GM19351 (cell line): ENCODE data around the gene MACROD2.

ENCODE experiments used
- ATAC-seq: cut with Tn5 transposase; IDR thresholded peaks from one replicate; pipeline ENCODE4 v1.9.1; 2021; ENCODE audit warnings: mild to moderate bottlenecking, moderate library complexity; ENCODE audit not compliant: unreplicated experiment

The MACROD2 gene

GRCh38 chr20:15440049-15440820 is 1444.9 kb downstream of the MACROD2 start:
- ATAC-seq = peak; percentile 61

- ATAC-seq = no peak
Measured at GRCh38 chr20:15445056-15445840, 1449.9 kb downstream of the MACROD2 start.

DNA sequence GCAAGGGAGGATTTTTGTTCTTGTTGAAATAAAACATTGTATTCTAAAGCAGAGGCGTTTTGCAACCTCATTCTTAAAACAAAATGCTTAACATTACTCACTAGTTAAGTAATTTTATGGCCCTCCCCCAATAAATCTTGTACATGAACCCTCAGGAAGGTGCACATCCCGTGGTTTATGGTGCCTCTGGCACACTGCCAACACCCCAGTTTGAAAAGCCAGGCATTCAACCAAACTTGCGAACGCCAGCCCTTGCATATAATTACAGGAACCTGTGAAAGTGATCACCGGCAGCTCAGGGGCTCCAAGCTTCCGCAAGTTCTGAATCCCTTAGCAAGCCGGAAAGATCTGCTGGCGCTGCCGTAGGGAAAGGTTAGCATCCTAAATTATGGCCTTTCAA is 1451.1 kb downstream of the MACROD2 start:
- no peak for ATAC-seq

DNA sequence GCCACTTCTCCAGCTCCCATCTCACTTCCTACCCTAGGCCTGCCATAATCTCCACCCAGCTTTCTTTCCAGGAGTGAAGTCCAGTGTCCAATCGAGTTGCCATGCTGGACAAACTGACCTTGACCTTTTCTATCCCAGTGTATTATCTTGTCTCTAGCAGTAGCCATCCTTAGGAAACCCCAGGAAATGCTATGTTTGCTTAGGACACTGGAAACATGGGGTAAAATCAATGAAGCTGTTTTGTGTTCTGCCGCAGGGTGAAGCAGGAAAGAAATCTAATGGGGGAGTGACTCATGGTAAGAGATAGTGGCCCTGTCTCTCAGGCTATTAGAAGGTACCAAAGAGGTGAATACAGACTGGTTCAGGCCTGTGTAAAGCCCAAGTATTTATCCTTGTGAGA is 1452.2 kb downstream of the MACROD2 start:
- no peak for ATAC-seq

DNA sequence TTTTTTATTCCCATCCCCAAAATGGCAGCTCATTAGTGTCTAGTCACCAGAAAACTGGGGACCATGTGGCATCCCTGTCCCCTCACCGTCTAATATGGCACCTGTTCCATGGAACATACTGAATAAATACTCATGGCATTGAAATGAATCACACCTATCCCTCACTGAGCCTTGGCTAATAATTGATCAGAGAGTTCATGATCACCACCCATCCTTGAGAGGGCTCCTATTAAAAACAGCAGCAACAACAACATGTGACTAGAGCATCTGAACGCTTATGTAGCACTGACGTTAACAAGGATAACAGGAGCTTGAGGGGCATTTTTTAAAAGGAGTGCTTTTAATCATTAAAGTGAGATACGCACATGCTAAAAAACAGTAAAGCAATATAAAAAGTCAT is 1453.7 kb downstream of the MACROD2 start:
- no peak for ATAC-seq

GRCh38 chr20:15451241-15451640 is 1455.9 kb downstream of the MACROD2 start:
- ATAC-seq = no peak

DNA sequence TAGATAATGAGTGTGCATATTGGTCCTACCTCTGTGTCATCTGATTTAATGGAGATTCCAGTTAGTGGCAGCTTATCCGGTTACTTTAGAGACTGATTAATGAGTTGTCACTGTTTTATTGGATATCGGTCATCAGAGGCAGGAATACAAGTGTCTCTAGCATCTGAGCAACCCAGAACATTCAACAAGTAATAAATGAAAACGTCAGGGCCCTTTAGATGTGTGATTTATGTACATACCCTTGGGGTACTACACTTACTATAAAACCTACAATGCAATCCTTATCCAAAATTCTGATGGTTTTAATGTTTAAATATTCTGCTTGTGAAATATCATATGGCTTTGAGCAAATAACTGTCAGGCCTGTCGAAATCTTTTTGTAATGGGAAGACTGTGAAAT is 1460.0 kb downstream of the MACROD2 start:
- ATAC-seq = no peak

DNA sequence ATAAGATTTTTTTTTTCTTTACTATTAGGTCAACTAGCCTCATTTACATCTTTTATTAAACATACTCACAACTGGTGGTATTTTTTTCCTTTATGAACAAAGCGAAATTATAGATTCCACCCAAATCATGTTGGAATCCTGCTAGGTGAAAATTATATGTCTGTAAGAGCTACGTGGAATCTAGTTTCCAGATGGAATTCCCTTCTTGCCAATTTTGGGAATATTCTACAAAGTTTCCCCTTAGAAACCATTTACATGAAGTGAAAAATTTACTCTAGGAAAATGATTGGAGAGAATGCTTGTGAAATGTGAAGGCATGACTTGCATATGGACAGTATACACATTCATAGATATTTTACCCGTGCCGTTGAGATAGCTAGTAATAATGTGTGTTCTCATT is 1466.6 kb downstream of the MACROD2 start:
- ATAC-seq = no peak

DNA sequence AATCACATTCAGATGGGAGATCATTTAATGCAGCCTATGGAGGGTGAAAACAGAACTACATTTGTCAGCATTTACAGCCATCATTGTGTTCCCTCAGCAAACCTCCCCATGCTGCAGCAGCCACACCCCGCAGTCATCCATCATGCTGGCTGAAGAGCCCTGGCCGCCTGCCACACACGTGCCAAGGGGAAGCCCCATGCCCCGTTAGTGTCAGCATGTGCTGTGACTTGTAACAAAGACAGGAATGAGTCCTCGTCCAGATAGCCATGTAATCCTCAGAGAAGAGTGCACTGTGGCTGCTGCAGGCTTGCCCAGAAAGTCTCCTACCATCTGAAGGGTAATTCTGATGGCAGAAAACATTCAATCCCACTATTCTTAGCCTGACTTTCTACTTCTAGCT is 1480.2 kb downstream of the MACROD2 start:
- ATAC-seq = no peak

GRCh38 chr20:15476186-15476585 is 1480.9 kb downstream of the MACROD2 start:
- ATAC-seq = no peak

DNA sequence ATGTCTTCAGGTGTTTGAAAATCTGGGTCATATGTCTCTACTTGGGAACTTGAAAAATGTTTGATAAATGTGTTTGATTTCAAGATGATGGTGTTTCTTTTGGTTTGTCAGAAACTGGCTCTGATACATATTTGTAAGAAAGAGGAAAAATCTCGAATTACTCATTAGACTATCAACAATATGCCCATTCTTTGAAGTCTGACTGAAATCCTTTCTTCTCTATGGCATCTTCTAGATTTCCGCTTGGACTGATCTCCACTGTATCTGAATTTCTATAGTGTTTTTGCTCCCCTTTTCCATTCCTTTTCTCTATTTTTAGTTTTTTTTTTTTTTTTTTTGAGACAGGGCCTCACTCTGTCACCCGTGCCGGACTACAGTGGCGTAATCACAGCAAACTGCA is 1481.5 kb downstream of the MACROD2 start:
- ATAC-seq = no peak

GRCh38 chr20:15482525-15482924 is 1487.2 kb downstream of the MACROD2 start:
- no peak for ATAC-seq

GRCh38 chr20:15485519-15485918 is 1490.2 kb downstream of the MACROD2 start:
- no peak for ATAC-seq

DNA sequence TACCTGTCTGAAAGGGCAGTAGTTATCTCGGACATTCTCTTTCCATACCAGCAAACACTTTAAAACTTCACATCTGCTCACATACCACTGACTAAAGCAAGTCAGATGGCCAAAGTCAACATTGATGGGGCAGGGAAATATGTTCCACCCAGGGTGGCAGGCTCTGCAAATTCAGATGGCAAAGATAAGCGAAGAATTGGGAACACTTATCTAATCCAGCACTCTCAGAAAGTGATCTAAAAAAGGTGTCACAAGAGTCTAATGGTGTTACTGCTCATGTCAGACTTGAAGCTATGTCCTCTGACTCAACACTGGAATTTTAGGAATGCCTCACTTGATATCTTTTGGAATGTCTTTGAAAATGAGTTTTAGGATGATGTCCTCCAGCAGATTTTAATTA is 1491.7 kb downstream of the MACROD2 start:
- no peak for ATAC-seq

DNA sequence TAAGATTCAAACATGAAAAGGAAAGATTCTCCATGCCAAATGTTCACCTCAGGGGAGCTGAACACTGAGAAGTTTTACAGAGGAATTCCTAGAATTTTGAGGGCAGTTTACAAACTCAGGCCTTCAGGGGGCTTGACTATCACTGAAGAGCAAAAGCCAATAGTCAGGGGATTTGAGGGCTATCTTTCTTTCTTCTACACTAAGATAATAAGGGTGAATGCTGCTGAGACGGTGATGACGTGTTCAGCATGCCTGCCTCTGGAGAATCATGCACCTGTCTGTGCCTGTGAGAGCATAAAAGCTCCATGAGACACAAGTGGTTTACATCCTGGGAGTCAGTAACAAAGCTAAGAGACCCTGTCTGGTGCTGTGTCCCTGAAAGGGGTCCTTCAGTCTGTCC is 1492.4 kb downstream of the MACROD2 start:
- no peak for ATAC-seq

DNA sequence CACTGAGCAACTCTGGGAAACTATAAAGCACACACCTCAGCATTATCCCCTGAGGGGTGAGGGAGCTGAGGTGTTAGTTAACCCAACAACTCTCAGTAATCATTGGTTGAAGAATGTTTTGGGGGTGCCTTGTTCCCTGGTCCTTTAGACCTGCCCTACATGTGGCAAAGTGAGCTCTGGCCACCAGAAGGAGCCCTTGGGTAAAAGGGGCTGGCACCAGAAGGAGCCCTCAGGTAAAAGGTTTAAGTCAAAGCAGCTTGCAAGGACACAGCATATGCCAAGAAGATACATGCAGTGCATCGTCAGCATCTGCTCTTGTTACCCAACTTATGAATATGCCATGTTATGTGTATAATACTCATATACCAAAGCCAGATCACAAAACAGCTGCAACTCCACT is 1496.3 kb downstream of the MACROD2 start:
- no peak for ATAC-seq

DNA sequence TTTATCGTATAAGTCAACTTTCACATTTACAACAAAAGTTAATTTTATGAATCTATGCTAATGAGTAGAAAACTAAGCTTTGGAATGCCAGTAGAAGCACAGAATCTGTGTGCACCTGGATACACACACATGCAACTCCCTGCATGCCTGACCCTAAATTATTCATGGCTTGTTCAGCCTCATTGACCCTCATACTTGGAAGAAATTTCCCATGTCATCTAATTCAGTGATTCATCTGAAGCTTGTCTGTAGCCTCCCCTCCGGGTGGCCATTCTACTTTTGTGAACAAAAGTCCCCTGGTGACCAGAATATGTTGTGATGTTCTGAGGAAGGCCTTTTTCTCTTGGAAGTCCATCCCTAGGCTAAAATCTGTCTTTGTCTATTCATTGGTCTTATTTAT is 1499.5 kb downstream of the MACROD2 start:
- ATAC-seq = no peak

- no peak for ATAC-seq
Measured at GRCh38 chr20:15496501-15497039, 1501.3 kb downstream of the MACROD2 start.

DNA sequence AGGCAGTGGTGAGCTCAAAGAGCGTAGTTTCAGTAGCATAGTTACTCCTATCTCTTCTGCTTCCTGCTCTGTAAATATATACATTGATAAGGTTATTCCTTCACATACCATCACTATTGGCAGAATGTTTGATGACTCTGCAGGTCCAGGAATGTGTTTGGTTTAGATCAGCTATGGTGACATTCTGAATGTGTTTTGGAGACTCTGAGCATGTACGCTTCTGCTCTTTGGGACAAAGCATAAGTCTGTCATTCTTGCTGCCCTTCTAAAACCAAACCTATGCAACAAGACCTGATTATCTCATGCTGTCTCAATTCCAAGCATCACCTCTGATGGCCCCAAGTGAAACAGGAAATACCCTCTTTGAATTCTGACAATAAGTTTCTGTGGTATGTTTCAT is 1503.6 kb downstream of the MACROD2 start:
- no peak for ATAC-seq

DNA sequence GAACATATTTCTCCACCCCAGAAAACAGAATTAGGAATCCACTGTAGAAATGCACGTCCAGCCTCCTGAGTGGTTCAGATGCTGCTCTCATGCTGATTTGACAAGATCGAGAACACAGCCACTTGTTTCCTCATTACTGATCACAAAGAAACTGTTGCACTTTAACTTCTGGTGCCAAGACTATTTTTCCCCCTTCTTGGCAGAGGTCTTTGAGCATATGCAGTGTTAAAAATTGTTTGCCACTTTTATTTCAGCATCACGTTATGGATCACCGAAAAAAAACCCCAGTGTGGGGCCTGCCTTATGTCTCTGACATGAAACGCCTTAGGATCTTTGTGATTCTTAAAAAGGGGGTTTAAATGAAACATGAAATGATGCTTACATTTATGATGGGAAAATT is 1511.0 kb downstream of the MACROD2 start:
- no peak for ATAC-seq

GRCh38 chr20:15507151-15507550 is 1511.8 kb downstream of the MACROD2 start:
- ATAC-seq = no peak

DNA sequence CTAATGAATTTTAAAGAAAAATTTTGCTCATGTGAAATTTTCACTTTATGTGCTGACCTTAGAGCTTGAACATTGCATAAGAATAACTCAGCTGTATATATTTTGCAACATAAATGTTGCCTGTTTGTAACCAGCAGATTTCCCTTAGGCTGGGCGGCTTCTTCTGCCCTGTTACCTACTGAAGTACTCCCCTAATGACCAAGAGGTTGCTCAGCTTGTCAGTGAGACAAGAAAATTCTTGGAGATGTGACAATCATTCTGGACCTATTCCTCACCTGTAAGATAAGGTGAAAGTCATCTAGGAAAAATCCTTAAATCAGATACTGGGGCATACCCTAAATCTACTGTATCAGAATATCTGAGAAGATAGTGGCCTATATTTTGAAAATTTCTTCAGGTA is 1516.2 kb downstream of the MACROD2 start:
- ATAC-seq = no peak
